ENCODE data around the gene TLNRD1. TPM values are rescaled to one million over a fixed set of nuclear protein-coding genes. Genes with fewer than 3 reads are reported as not detected.

Gene TLNRD1
- total RNA-seq, 4 donors from 2014 or later: 20.8 to 57.2 (median 28.2) TPM

DNA sequence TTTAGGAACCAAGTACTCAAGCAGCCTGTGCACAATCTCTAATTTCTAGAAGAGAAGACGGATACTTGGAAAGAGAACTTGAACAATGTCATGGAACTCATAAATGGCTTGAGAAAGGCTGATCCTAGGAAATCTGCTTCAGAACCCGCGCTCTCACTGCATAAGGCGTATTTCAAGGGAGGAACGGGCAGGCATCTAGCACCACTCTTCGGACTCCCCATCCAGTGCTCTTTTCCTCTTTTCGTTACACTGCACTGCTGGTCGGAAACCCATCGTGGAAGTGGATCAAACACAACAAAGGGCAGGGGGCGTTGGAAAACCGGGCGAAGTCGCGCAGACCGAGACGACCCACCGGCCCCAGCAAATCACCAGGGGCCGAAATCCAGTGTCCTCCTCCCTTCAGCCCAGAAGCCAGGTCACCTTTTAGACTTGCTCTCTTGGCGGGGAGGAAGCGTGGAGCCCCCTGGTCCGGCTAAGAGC is 539 bp upstream of the TLNRD1 start:
- no peaks in the 10 kb centered on the region for H3K27me3 ChIP-seq
- no peak for DNase-seq
- no peaks in the 10 kb centered on the region for H3K36me3 ChIP-seq
- in situ Hi-C loops (cut with MboI; ENCODE audit: low pct_ligation_motif_present in 1 of 4, low pct_unique_long_range_greater_than_20kb in 1 of 4, low sequenced_read_pairs in 3 of 4): no loop called here
- WGBS, 2 donors (ENCODE audit: low coverage in 1 of 2): 2% methylated on average over 21 of the region's 21 CpGs; no CpG with 5 or more reads in 1 of the 2 donors
- intact Hi-C loops (cut with DNase I; ENCODE audit: low total_unique reads): no loop called here
- H3K9me3 ChIP-seq: peaks cover 0 to 4% of the 10 kb centered on the region in 2 donors
- no peak for TF ChIP-seq POLR2AphosphoS5 (IDR thresholded peaks at IDR 0.05)
- no peak for TF ChIP-seq EP300 (IDR thresholded peaks at IDR 0.05; ENCODE audit: low read depth)
- no peak for TF ChIP-seq POLR2A (IDR thresholded peaks at IDR 0.05)
- H3K4me3 ChIP-seq: peak overlapping the region; percentile 74 to 97 (median 81)
- H3K4me1 ChIP-seq: peaks cover 0 to 42% (median 23%) of the 10 kb centered on the region in 4 donors
- peak overlapping the region; percentile 93 to 99 (median 96) for H3K27ac ChIP-seq

DNA sequence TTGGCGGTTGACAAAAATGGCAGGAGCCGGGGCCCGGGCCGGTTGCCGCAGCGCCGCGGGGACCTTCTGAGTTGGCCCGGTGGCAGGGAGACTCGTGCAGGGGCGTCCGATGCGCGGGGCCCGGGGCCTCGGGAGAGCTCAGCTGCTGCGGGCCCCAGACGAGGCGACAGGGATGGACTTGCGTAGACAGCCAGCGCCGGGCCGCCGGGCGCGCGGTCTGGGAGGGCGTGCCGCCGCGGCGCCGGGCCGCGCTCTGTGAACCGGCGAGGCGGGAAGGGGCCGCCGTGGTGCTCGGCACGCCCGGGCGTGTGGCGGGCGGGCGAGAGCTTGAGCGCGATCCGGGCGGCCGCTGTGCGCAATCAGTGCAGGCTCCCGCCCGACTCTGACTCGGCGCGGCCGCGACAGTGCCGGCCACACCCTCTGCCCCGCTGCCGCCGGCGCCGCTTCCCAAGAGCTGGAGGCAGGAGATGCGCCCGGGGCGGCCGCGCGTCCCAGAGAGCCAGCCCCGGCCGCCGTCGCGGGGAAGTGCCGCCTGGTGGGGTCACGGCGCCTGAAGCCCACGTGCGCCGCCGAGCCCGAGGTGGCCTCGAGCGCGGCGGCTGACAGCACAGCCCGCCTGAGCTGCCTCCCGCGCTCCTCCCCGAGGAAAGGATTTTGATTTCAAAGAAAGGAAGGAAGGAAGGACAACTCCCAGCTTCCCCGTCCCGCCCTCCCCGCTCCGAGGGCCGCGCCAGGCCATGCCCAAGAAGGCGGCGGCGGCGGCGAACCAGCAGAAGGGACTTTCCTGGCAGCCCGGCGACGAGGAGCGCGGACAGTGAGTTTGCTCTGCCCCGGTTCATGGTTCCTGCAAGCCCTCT is 657 bp downstream of the TLNRD1 start:
- in situ Hi-C loops (cut with MboI; ENCODE audit: low pct_ligation_motif_present in 1 of 4, low pct_unique_long_range_greater_than_20kb in 1 of 4, low sequenced_read_pairs in 3 of 4) (no loop called here), intact Hi-C loops (cut with DNase I; ENCODE audit: low total_unique reads) (no loop called here)
- Histone ChIP-seq H3K4me1 (peaks cover 0 to 53% (median 24%) of the 10 kb centered on the region in 4 donors), H3K36me3 (no peaks in the 10 kb centered on the region), H3K27ac (peak overlapping the region; percentile 93 to 99 (median 96)), H3K27me3 (no peaks in the 10 kb centered on the region), H3K9me3 (peaks cover 0 to 2% of the 10 kb centered on the region in 2 donors), H3K4me3 (peak overlapping the region; percentile 74 to 97 (median 81))
- WGBS, 2 donors (ENCODE audit: low coverage in 1 of 2): 0% methylated on average over 87 of the region's 110 CpGs; no CpG with 5 or more reads in 1 of the 2 donors
- no peak for TF ChIP-seq EP300 (IDR thresholded peaks at IDR 0.05; ENCODE audit: low read depth)
- peak in 2 of 3 donors; percentile 27 to 55 for TF ChIP-seq POLR2AphosphoS5 (IDR thresholded peaks at IDR 0.05)
- TF ChIP-seq POLR2A (IDR thresholded peaks at IDR 0.05): peak; percentile 24
- peak; percentile 73 for DNase-seq

DNA sequence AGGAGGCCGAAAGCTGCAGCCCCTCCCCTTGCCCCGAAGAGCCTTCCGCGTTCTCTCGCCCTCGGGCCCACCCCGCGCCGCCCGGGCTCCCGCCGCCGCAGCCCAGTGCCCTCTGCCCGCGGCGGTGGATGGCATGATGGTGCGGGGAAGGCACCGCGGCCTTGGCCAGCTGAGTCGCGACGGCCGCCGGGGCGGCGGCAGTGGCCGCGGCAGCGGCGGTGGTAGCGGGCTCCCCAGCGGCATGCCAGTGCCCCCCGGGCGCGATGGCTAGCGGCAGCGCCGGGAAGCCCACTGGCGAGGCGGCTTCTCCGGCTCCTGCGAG is 1.2 kb downstream of the TLNRD1 start:
- in situ Hi-C loops (cut with MboI; ENCODE audit: low pct_ligation_motif_present in 1 of 4, low pct_unique_long_range_greater_than_20kb in 1 of 4, low sequenced_read_pairs in 3 of 4) (no loop called here), intact Hi-C loops (cut with DNase I; ENCODE audit: low total_unique reads) (no loop called here)
- no peaks in the 10 kb centered on the region for H3K36me3 ChIP-seq
- TF ChIP-seq, protein P1, sequence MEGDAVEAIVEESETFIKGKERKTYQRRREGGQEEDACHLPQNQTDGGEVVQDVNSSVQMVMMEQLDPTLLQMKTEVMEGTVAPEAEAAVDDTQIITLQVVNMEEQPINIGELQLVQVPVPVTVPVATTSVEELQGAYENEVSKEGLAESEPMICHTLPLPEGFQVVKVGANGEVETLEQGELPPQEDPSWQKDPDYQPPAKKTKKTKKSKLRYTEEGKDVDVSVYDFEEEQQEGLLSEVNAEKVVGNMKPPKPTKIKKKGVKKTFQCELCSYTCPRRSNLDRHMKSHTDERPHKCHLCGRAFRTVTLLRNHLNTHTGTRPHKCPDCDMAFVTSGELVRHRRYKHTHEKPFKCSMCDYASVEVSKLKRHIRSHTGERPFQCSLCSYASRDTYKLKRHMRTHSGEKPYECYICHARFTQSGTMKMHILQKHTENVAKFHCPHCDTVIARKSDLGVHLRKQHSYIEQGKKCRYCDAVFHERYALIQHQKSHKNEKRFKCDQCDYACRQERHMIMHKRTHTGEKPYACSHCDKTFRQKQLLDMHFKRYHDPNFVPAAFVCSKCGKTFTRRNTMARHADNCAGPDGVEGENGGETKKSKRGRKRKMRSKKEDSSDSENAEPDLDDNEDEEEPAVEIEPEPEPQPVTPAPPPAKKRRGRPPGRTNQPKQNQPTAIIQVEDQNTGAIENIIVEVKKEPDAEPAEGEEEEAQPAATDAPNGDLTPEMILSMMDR (IDR thresholded peaks at IDR 0.05): no peak
- no peak for TF ChIP-seq POLR2AphosphoS5 (IDR thresholded peaks at IDR 0.05)
- TF ChIP-seq POLR2A (IDR thresholded peaks at IDR 0.05): no peak
- no peak for TF ChIP-seq EP300 (IDR thresholded peaks at IDR 0.05; ENCODE audit: low read depth)
- H3K27ac ChIP-seq: peak overlapping the region; percentile 93 to 99 (median 96)
- 1% methylated on average over 18 of the region's 42 CpGs; no CpG with 5 or more reads in 1 of the 2 donors for WGBS, 2 donors (ENCODE audit: low coverage in 1 of 2)
- H3K27me3 ChIP-seq: no peaks in the 10 kb centered on the region
- DNase-seq: no peak
- H3K4me1 ChIP-seq: peaks cover 0 to 55% (median 24%) of the 10 kb centered on the region in 4 donors
- peak overlapping the region; percentile 74 to 97 (median 81) for H3K4me3 ChIP-seq
- H3K9me3 ChIP-seq: no peaks in the 10 kb centered on the region

DNA sequence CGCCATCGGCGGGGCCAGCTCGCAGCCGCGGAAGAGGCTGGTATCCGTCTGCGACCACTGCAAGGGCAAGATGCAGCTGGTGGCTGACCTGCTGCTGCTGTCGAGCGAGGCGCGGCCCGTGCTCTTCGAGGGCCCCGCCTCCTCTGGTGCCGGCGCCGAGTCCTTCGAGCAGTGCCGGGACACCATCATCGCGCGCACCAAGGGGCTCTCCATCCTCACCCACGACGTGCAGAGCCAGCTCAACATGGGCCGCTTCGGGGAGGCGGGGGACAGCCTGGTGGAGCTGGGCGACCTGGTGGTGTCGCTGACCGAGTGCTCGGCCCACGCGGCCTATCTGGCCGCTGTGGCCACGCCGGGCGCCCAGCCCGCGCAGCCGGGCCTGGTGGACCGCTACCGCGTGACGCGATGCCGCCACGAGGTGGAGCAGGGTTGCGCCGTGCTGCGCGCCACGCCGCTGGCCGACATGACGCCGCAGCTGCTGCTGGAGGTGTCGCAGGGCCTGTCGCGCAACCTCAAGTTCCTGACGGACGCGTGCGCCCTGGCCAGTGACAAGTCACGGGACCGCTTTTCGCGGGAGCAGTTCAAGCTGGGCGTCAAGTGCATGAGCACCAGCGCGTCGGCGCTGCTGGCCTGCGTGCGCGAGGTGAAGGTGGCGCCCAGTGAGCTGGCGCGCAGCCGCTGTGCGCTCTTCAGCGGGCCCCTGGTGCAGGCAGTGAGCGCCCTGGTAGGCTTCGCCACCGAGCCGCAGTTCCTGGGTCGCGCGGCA is 1.8 kb downstream of the TLNRD1 start:
- H3K9me3 ChIP-seq: no peaks in the 10 kb centered on the region
- peak overlapping the region; percentile 93 to 99 (median 96) for H3K27ac ChIP-seq
- 93% methylated on average over 55 of the region's 89 CpGs; no CpG with 5 or more reads in 1 of the 2 donors for WGBS, 2 donors (ENCODE audit: low coverage in 1 of 2)
- peak overlapping the region; percentile 74 to 97 (median 81) for H3K4me3 ChIP-seq
- DNase-seq: peak; percentile 21
- in situ Hi-C loops (cut with MboI; ENCODE audit: low pct_ligation_motif_present in 1 of 4, low pct_unique_long_range_greater_than_20kb in 1 of 4, low sequenced_read_pairs in 3 of 4) (no loop called here), intact Hi-C loops (cut with DNase I; ENCODE audit: low total_unique reads) (no loop called here)
- no peaks in the 10 kb centered on the region for H3K27me3 ChIP-seq
- TF ChIP-seq POLR2A (IDR thresholded peaks at IDR 0.05) (no peak), POLR2AphosphoS5 (IDR thresholded peaks at IDR 0.05) (no peak), EP300 (IDR thresholded peaks at IDR 0.05; ENCODE audit: low read depth) (no peak)
- TF ChIP-seq, protein P1 (IDR thresholded peaks at IDR 0.05): no peak
- H3K4me1 ChIP-seq: peaks cover 0 to 60% (median 26%) of the 10 kb centered on the region in 4 donors
- H3K36me3 ChIP-seq: no peaks in the 10 kb centered on the region

DNA sequence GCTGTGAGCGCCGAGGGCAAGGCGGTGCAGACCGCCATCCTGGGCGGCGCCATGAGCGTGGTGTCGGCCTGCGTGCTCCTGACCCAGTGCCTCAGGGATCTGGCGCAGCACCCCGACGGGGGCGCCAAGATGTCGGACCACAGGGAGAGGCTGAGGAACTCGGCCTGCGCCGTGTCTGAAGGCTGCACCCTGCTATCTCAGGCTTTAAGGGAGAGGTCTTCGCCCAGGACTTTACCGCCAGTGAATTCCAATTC is 2.3 kb downstream of the TLNRD1 start:
- intact Hi-C loops (cut with DNase I; ENCODE audit: low total_unique reads): no loop called here
- no peaks in the 10 kb centered on the region for H3K9me3 ChIP-seq
- H3K36me3 ChIP-seq: no peaks in the 10 kb centered on the region
- H3K27ac ChIP-seq: peak overlapping the region in 2 of 4 donors; percentile 12 to 93
- WGBS, 2 donors (ENCODE audit: low coverage in 1 of 2): 83 to 90% methylated on average over 1 to 19 of the region's 19 CpGs
- in situ Hi-C loops (cut with MboI; ENCODE audit: low pct_ligation_motif_present in 1 of 4, low pct_unique_long_range_greater_than_20kb in 1 of 4, low sequenced_read_pairs in 3 of 4): no loop called here
- H3K4me3 ChIP-seq: peak overlapping the region in 2 of 4 donors; percentile 74
- TF ChIP-seq POLR2AphosphoS5 (IDR thresholded peaks at IDR 0.05) (no peak), EP300 (IDR thresholded peaks at IDR 0.05; ENCODE audit: low read depth) (no peak), POLR2A (IDR thresholded peaks at IDR 0.05) (no peak)
- TF ChIP-seq, protein P1 (IDR thresholded peaks at IDR 0.05): no peak
- peaks cover 0 to 65% (median 27%) of the 10 kb centered on the region in 4 donors for H3K4me1 ChIP-seq
- no peaks in the 10 kb centered on the region for H3K27me3 ChIP-seq
- DNase-seq: no peak

All from transverse colon (tissue), 4 donors.